Pancreas (tissue), 10 donors: ENCODE results near the gene FOXL1. TPM values are rescaled to one million over a fixed set of nuclear protein-coding genes. Genes with fewer than 3 reads are reported as not detected.

Experiments
- ATAC-seq, 4 donors: fragments of 200-7000 bp; cut with Tn5 transposase; one replicate each; pipeline versions ENCODE4 v1.8.0 to v1.9.1; 2020; ENCODE audit warnings: mild to moderate bottlenecking in 4 of 4, moderate library complexity in 4 of 4
- DNase-seq, 6 donors: peaks; one replicate each; pipeline ENCODE4 v3.0.0-alpha.2; 2020
- FAIRE-seq: peaks from 2 replicates; lab custom pipeline; 2012; peaks lifted over from hg19 to GRCh38; lab: Jason Lieb, UNC
- H3K27ac ChIP-seq, 4 donors: fragments of 200-600 bp; sonication (generic); 1 replicate in 3 of 4; 2 replicates in 1 of 4; pipeline versions ENCODE4 v1.5.0 to v1.8.0; 2020
- H3K27me3 ChIP-seq, 4 donors: fragments of 200-600 bp; one replicate each; pipeline ENCODE4 v1.8.0; 2021
- H3K36me3 ChIP-seq, 3 donors: fragments of 200-600 bp; sonication (generic) in 1 of 3; one replicate each; pipeline versions ENCODE4 v1.5.0 to v1.8.0; 2020 to 2021
- H3K4me1 ChIP-seq, 3 donors: fragments of 200-600 bp; one replicate each; pipeline ENCODE4 v1.8.0; 2021
- H3K4me3 ChIP-seq, 4 donors: fragments of 200-600 bp; sonication (generic) in 2 of 4; one replicate each; pipeline versions ENCODE4 v1.5.0 to v1.8.0; 2020 to 2021
- H3K9me3 ChIP-seq, 4 donors: fragments of 200-600 bp; one replicate each; pipeline ENCODE4 v1.8.0; 2021
- CTCF ChIP-seq, 4 donors: fragments of 200-600 bp; sonication (generic) in 3 of 4; IDR thresholded peaks; one replicate each; pipeline versions ENCODE4 v1.5.0 to v1.8.0; 2021; ENCODE audit warnings: antibody characterized with exemption in 4 of 4
- WGBS, 2 donors: extraction: QIAGEN DNeasy Blood & Tissue Kit; methylation state at CpG; one replicate each; pipeline ENCODE4 v1.1.7; 2013; 5-methylcytosine and 5-hydroxymethylcytosine counted together
- intact Hi-C, 3 donors: fragments of 100-400 bp; cut with DNase I; formaldehyde crosslinking; loops; one replicate each; pipeline versions ENCODE4 v1.11.1 to v1.14.2; 2022
- polyA plus RNA-seq, 2 donors: library from polyadenylated mRNA; stranded (reverse); fragments of 200-250 nt; gene quantifications; one replicate each; pipeline ENCODE4 v1.2.3, GENCODE V29; 2013
- total RNA-seq, 6 donors: library from RNA; stranded (reverse); fragmentation: NEBNext Ultra II Directional in 4 of 6; extraction: Animal tissue kit (Norgen Biotek cat#: 25700) in 4 of 6; gene quantifications; one replicate each; pipeline versions ENCODE4 v1.2.1 to v1.2.4, GENCODE V29; 2021 to 2023
- donor health status: healthy with polysubstance abuse.
- donor health status: DM: no; HTN: no; CAD: no; lungs with moderate emphysema.
- donor health status: DM: no; HTN: no; CAD: no.
- donor health status: control.
- donor health status: control.
- donor health status: Bipolar disorder and iron deficiency.
- donor health status: DM: yes; HTN: yes; CAD: no.
- donor health status: DM: no; HTN: no; CAD: no.
- donor health status: DM: no; HTN: no; CAD: no.
- donor health status: DM: yes; HTN: yes; CAD: no.

Gene FOXL1
- total and polyA plus RNA-seq, 8 donors, result 0.06 to 0.18 (median 0.08) TPM; not detected in 2

GRCh38 chr16:86562356-86562755, 16.0 kb upstream of the FOXL1 start:
- no peaks in the 10 kb centered on the region for H3K36me3 ChIP-seq
- no peak overlapping the region for H3K4me3 ChIP-seq
- no peak for TF ChIP-seq CTCF (IDR thresholded peaks at IDR 0.05)
- WGBS, 2 donors, result 63 to 64% methylated on average over 6 of the region's 6 CpGs
- ATAC-seq (no peak), DNase-seq (no peak), FAIRE-seq (no peak)
- H3K9me3 ChIP-seq, result no peaks in the 10 kb centered on the region
- H3K27me3 ChIP-seq, result peaks cover 0 to 39% (median 18%) of the 10 kb centered on the region in 4 donors
- H3K27ac ChIP-seq, result no peak overlapping the region
- intact Hi-C loops, result loop anchor here in 2 of 3 donors (5.0 to 10.0 kb wide), 3 partner anchors 720 to 735 kb away; no protein-coding TSS in a partner anchor
- H3K4me1 ChIP-seq, result peaks cover 0 to 6% (median 0%) of the 10 kb centered on the region in 3 donors

GRCh38 chr16:86563469-86564345, 14.6 kb upstream of the FOXL1 start:
- TF ChIP-seq CTCF (IDR thresholded peaks at IDR 0.05), result peak; percentile 99 to 100 (median 100)
- Histone ChIP-seq H3K4me1 (peaks cover 0 to 6% (median 0%) of the 10 kb centered on the region in 3 donors), H3K36me3 (no peaks in the 10 kb centered on the region), H3K9me3 (no peaks in the 10 kb centered on the region), H3K27ac (no peak overlapping the region), H3K27me3 (peaks cover 0 to 41% (median 18%) of the 10 kb centered on the region in 4 donors), H3K4me3 (peak overlapping the region in 2 of 4 donors; percentile 13 to 23)
- WGBS, 2 donors, result 1% methylated on average over 41 of the region's 41 CpGs
- peak; percentile 78 to 93 (median 88) for DNase-seq
- intact Hi-C loops, result loop anchor here in 2 of 3 donors (5.0 to 10.0 kb wide), 3 partner anchors 719 to 734 kb away; no protein-coding TSS in a partner anchor
- peak; percentile 54 for FAIRE-seq
- peak; percentile 96 to 99 (median 98) for ATAC-seq

GRCh38 chr16:86565181-86565631, 13.1 kb upstream of the FOXL1 start:
- ATAC-seq, result no peak
- no peak for FAIRE-seq
- H3K4me1 ChIP-seq, result peaks cover 0 to 6% (median 0%) of the 10 kb centered on the region in 3 donors
- 26 to 29% methylated on average over 16 of the region's 16 CpGs for WGBS, 2 donors
- H3K4me3 ChIP-seq, result no peak overlapping the region
- H3K27ac ChIP-seq, result no peak overlapping the region
- H3K36me3 ChIP-seq, result no peaks in the 10 kb centered on the region
- DNase-seq, result no peak
- peaks cover 0 to 44% (median 20%) of the 10 kb centered on the region in 4 donors for H3K27me3 ChIP-seq
- no peak for TF ChIP-seq CTCF (IDR thresholded peaks at IDR 0.05)
- H3K9me3 ChIP-seq, result no peaks in the 10 kb centered on the region
- intact Hi-C loops, result loop anchor here in 2 of 3 donors (5.0 to 10.0 kb wide), 2 partner anchors 712 to 720 kb away; no protein-coding TSS in a partner anchor

GRCh38 chr16:86565644-86566511, 12.5 kb upstream of the FOXL1 start:
- no peak for FAIRE-seq
- intact Hi-C loops, result loop anchor here in 2 of 3 donors (5.0 to 10.0 kb wide), 2 partner anchors 711 to 719 kb away; no protein-coding TSS in a partner anchor
- ATAC-seq, result no peak
- H3K27me3 ChIP-seq, result peaks cover 0 to 44% (median 20%) of the 10 kb centered on the region in 4 donors
- peaks cover 0 to 6% (median 0%) of the 10 kb centered on the region in 3 donors for H3K4me1 ChIP-seq
- no peak for TF ChIP-seq CTCF (IDR thresholded peaks at IDR 0.05)
- peak overlapping the region in 1 of 4 donors; percentile 32 for H3K4me3 ChIP-seq
- H3K36me3 ChIP-seq, result no peaks in the 10 kb centered on the region
- WGBS, 2 donors, result 5 to 7% methylated on average over 40 to 53 of the region's 53 CpGs
- DNase-seq, result no peak
- H3K9me3 ChIP-seq, result no peaks in the 10 kb centered on the region
- no peak overlapping the region for H3K27ac ChIP-seq
